ENCODE data around the gene RABGGTA.
A peak's percentile ranks its signal among the peaks of the same experiment; 100 is the strongest.

The RABGGTA gene

GRCh38 chr14:24271134-24271833 lies at the start of gene RABGGTA:
Gene RABGGTA (minus strand): TSS chr14:24271597. CDS start chr14:24271115, 482 bp downstream.
- DNase-seq, result peak; percentile 82

GRCh38 chr14:24317141-24317928 lies 45.9 kb upstream of the RABGGTA start:
- peak; percentile 53 for DNase-seq

- no peak for DNase-seq
These were observed 45.2 kb upstream of the RABGGTA start for GRCh38 chr14:24316597-24316950.

GRCh38 chr14:24315807-24316596 lies 44.6 kb upstream of the RABGGTA start:
- no peak for DNase-seq

DNA sequence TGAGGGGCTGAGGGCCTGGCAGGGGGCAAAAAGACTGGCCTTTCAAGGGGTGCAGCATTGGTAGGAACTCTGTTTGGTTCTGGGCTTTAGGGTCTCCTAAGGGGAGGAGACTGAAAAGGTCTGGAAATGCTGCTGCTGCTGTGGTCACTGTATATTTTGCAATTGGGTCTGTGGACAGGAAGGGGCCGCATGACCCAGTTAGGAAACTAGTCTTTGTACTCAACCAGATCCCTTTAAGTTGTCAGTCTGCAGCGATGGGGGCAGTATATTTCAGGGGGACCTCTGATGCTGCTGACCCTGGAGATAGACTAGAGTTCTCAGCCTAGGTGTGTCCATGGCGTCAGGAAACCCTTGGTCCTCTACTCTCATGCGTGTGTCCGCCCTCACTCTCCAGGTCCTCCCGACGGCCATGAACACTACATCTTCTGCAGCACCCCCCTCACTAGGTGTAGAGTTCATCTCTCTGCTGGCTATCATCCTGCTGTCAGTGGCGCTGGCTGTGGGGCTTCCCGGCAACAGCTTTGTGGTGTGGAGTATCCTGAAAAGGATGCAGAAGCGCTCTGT lies 43.9 kb upstream of the RABGGTA start:
- DNase-seq, result no peak

DNA sequence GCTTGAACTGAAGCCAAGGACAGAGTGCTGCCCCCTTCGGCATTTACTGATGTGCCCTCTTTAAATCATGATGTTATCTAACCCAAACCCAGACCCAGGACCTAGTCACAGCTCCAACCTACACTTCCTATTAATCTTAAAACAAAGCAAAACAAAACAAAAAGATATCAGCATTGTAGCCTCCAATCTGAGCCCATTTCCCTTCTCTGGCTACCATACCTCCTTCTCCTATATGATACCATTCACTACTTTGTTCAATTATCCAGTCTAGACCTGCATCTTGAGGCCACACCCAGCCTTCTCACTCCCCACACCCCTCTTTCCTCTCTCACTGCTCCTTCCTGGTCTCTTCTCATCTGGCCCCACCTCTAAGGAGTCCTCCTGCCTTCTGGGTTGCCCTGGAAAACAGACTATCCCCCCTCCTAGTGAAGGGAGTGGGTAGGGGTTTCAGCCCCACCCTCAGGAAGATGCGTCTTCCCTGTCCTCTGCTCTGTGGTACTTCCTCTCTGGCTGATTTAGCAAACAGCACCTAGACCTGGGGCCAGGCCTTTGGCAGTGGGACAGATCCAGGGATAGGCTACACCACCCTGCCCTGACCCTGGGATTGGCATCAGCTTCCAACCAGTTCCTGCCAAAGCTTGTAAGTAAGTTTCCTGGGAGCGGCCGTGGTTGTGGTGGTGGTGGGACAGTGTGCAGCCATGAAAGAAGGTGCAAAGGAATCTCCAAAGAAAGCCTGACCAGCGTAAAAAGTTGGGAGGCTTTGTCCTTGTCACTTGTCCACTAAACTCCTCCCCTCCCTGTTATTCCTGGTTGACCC lies 43.2 kb upstream of the RABGGTA start:
- no peak for DNase-seq

- no peak for DNase-seq
These were observed 42.5 kb upstream of the RABGGTA start for GRCh38 chr14:24313913-24314312.

- no peak for DNase-seq
These were observed 41.5 kb upstream of the RABGGTA start for GRCh38 chr14:24312736-24313507.

DNA sequence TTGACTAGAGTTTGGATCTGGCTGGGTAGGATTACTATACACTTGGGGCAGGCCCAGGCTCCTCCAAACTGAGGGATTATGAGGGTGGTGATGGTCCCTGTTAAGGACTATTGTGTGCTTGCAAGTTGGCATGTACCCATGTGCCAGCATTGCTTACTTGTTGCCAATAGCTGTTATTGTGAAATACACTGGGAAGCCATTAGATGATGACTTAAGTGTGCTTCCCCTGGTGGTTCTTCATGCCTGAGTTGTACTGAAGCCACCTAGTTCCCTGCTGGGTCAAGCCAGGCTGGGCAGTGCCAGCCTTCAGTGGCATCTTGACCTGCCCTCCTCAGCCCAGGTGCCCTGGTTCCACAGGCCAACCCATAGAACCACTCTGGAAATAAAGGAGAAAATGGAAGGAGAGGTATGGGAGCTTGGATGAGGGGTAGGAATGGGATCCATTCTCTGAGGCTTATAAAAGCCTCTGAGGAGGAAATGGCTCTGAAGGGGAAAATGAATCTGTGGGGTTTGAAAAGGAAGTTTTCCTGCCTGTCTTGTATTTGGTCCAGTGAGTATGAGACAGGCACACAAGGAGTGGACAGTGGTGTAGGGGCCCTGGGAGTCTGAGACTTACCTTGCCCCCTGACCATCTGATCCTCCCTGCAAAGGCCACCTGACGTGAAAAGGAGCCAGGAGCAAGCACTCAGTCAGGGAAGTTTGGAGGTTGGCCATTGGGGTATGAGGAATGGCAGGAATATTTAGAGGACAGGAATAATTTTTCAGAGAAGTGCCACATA lies 40.6 kb upstream of the RABGGTA start:
- DNase-seq, result no peak

DNA sequence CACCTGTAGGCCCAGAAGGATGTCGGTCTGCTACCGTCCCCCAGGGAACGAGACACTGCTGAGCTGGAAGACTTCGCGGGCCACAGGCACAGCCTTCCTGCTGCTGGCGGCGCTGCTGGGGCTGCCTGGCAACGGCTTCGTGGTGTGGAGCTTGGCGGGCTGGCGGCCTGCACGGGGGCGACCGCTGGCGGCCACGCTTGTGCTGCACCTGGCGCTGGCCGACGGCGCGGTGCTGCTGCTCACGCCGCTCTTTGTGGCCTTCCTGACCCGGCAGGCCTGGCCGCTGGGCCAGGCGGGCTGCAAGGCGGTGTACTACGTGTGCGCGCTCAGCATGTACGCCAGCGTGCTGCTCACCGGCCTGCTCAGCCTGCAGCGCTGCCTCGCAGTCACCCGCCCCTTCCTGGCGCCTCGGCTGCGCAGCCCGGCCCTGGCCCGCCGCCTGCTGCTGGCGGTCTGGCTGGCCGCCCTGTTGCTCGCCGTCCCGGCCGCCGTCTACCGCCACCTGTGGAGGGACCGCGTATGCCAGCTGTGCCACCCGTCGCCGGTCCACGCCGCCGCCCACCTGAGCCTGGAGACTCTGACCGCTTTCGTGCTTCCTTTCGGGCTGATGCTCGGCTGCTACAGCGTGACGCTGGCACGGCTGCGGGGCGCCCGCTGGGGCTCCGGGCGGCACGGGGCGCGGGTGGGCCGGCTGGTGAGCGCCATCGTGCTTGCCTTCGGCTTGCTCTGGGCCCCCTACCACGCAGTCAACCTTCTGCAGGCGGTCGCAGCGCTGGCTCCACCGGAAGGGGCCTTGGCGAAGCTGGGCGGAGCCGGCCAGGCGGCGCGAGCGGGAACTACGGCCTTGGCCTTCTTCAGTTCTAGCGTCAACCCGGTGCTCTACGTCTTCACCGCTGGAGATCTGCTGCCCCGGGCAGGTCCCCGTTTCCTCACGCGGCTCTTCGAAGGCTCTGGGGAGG lies 39.5 kb upstream of the RABGGTA start, which contains the start of gene LTB4R:
LTB4R (plus strand) TSS at position 857 of the 959 bp plus-strand sequence. CDS start 4,150 bp downstream, outside the sequence.
- DNase-seq, result peak; percentile 77

DNA sequence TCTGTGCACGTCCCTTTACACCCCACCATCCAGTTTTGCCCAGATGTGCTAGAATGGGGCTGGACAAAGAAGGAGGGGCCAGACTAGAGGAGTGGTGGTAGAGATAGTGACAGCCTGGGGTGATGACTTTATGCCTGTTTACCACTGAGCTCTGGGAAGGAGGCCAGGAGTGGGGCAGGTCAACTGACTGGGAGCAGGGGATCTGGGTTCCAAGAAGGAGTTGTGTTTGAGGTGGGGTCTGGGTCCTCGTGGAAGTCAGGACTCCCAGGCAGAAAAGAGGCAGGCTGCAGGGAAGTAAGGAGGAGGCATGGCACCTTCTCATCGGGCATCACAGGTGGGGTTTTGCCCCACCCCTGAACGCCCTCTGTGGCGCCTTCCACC lies 38.9 kb upstream of the RABGGTA start:
- DNase-seq, result no peak

- no peak for DNase-seq
These were observed 38.3 kb upstream of the RABGGTA start, which contains the start of gene LTB4R2 for GRCh38 chr14:24309538-24310264. Gene LTB4R2 (plus strand): TSS chr14:24310140. CDS start chr14:24310665, 525 bp downstream.

DNA sequence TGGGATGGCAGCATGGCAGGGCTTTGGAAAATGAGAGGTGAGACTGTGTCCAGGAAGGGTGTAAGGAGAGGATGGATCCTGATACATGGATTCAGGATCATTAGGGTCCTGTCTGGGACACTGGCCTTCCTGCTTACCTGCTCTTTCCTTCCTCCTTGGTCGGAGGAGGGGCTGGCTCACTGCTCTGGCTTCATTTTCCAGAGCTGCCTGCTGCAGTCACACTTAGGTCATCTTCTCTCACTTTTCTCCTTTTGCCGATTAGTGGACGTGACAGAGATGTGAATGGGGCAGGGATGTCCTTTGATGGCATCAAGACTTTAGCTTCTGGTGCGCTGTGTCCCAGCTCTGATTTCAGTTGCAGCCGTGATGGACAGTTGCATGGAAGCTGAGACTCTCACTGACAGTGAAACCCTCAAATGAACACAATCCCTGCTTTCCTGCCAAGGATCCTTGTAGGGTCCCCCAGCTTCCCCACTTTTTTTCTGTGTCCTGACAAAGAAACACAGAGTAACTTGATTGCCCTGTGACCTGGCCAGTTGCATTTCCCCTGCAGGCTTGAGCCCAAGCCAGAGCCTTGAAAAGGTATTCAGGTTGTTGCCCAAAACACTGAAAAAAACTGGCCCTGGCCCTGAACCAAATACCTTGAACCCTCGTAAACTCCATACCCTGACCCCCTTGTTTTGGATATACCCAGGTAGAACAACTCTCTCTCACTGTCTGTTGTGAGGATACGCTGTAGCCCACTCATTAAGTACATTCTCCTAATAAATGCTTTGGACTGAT lies 37.1 kb upstream of the RABGGTA start:
- no peak for DNase-seq

DNA sequence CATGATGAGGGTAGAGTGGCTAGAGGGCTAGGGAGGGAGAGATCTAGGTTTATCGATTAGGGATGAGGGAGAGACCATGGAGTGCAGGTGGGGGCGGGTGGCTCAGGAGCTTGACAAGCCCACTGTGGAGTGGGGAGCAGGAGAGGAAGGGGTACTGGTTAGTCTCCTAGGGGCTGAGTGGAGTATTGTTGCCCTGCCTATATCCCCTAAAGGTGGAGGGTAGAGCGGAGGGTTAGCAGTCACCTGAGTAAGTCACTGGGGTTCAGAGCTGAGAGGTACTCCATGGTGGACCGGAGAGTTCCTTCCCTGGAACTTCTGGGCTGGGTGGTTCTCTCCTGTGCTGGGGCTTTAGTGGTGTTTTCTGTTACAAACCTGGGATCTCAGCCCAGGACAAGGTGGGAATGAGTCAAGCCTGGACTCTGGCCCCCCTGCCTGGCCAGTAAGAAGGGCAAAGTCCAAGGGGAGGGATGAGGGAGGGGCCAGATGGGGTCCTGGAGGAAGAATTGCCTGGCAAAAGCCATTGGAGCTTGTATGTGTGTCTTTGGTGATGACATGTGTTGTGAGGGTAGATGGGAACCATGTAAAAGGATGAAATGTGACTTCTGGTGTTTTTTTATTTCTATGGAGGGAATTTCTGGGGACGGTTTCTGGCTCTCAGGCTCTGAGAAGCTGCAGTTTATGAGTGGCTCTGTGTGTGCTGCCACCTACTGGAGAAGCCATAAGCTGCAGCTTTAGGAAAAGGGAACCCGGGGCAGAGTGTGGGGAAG lies 36.4 kb upstream of the RABGGTA start, which contains the start of gene CIDEB:
CIDEB (minus strand) TSS at position 403 of the 767 bp plus-strand sequence; CDS start at position 284, 119 bp downstream.
- DNase-seq, result peak; percentile 64

DNA sequence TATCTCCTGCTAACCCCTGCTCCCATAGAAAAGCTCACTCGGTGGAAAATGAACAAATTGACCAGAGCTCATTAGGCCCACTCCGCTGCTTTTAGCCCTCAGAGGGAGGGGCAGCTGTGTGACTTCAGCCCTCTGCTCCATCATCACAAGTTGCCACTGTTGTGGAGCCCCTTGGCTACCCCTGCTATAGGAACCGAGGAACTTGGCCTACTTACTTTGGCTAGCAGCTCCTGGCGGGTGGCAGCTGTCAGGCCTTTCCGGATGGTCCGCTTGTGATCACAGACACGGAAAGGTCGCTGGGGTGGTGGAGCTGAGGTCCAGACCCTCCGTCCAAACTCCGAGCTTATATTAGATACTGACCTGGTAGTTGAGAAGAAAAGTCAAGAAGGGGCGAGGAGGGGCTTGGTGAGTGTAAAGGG lies 35.8 kb upstream of the RABGGTA start:
- DNase-seq, result no peak

DNA sequence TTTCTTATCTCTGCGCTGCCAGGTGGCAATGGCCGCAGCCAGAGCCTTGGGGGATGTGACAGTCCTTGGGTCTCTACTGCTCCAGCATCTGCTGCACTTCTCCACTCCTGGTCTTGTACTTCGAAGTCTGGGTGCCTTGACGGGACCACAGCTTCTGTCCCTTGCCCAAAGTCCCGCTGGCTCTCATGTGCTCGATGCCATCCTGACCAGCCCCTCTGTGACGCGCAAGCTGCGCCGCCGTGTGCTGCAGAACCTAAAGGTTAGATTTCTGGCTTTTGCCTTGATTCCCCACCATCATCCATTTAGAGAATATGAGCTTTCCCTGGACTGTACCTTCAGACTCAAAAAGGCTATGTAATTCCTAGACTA lies 32.6 kb upstream of the RABGGTA start:
- no peak for DNase-seq
